ENCODE measurements around the gene ATF3.

The ATF3 gene

GRCh38 chr1:212609701-212610574, 1.4 kb downstream of the ATF3 start:
- DNase-seq: no peak

GRCh38 chr1:212610575-212610967, 2.0 kb downstream of the ATF3 start:
- no peak for DNase-seq

- no peak for DNase-seq
Measured at GRCh38 chr1:212611000-212611948, 2.7 kb downstream of the ATF3 start.

GRCh38 chr1:212612041-212612961, 3.7 kb downstream of the ATF3 start:
- no peak for DNase-seq

- DNase-seq: no peak
Measured at GRCh38 chr1:212613440-212614335, 5.1 kb downstream of the ATF3 start.

GRCh38 chr1:212614453-212615200, 6.1 kb downstream of the ATF3 start:
- no peak for DNase-seq

- no peak for DNase-seq
Measured at GRCh38 chr1:212615201-212615470, 6.6 kb downstream of the ATF3 start.

GRCh38 chr1:212618466-212619210, 10.1 kb downstream of the ATF3 start:
- DNase-seq: no peak

GRCh38 chr1:212620293-212620692, 11.7 kb downstream of the ATF3 start:
- no peak for DNase-seq

GRCh38 chr1:212621043-212621948, 12.7 kb downstream of the ATF3 start:
- no peak for DNase-seq

GRCh38 chr1:212621949-212622305, 13.4 kb downstream of the ATF3 start:
- no peak for DNase-seq

GRCh38 chr1:212622467-212622866, 13.9 kb downstream of the ATF3 start:
- no peak for DNase-seq

GRCh38 chr1:212622906-212623305, 14.3 kb downstream of the ATF3 start:
- DNase-seq: no peak

- DNase-seq: no peak
Measured at GRCh38 chr1:212623603-212624002, 15.0 kb downstream of the ATF3 start.

- no peak for DNase-seq
Measured at GRCh38 chr1:212624976-212625501, 16.5 kb downstream of the ATF3 start.

GRCh38 chr1:212625781-212626450, 17.4 kb downstream of the ATF3 start:
- DNase-seq: no peak

- no peak for DNase-seq
Measured at GRCh38 chr1:212628046-212628445, 19.5 kb downstream of the ATF3 start.

- no peak for DNase-seq
Measured at GRCh38 chr1:212628813-212629415, 20.4 kb downstream of the ATF3 start.
